ENCODE measurements around the gene TYW5. TPM values are rescaled to one million over a fixed set of nuclear protein-coding genes. Genes with fewer than 3 reads are reported as not detected.

TYW5 gene
- total RNA-seq, 1 experiment from 2014 or later = 7.2 TPM

GRCh38 chr2:199936554-199936953, 18.7 kb downstream of the TYW5 start:
- no peak for DNase-seq
- no peak for TF ChIP-seq CTCF (conservative IDR thresholded peaks at IDR 0.05)
- TF ChIP-seq EZH2 (IDR thresholded peaks at IDR 0.05; ENCODE audit: low read depth) = no peak
- Histone ChIP-seq H3K4me3 (no peak overlapping the region), H3K27ac (no peak overlapping the region), H3K4me1 (replicated peaks; ENCODE audit: insufficient read depth) (0 out of 2 replicates have a peak, but pooled peaks cover 10% of the 10 kb centered on the region), H3K27me3 (ENCODE audit: insufficient read depth, low read depth) (no peaks in the 10 kb centered on the region), H4K20me1 (ENCODE audit: insufficient read depth) (peaks cover 14% of the 10 kb centered on the region; the same call in 1 of the 2 replicates), H3F3A (ENCODE audit: insufficient read depth, low read depth) (peaks cover 11% of the 10 kb centered on the region; the same call in 1 of the 2 replicates), H3K9me3 (ENCODE audit: insufficient read depth, low read depth) (no peaks in the 10 kb centered on the region), H2AFZ (no peak overlapping the region), H3K4me2 (no peak overlapping the region), H3K36me3 (ENCODE audit: low read depth) (peaks cover 24% of the 10 kb centered on the region), H3K79me2 (ENCODE audit: low read depth) (no peaks in the 10 kb centered on the region), H3K9me2 (ENCODE audit: insufficient read depth) (no peaks in the 10 kb centered on the region)
- intact Hi-C loops (cut with micrococcal nuclease; ENCODE audit: unreplicated experiment) = no loop called here
- BruUV-seq (replicated peaks) = no TSS peak
- ChIA-PET POLR2A (ENCODE audit: unreplicated experiment) (no interaction called here), CTCF (no interaction called here)

- H3K27me3 ChIP-seq (ENCODE audit: insufficient read depth, low read depth) = no peaks in the 10 kb centered on the region
- 0 out of 2 replicates have a peak, but pooled peaks cover 5% of the 10 kb centered on the region for H4K20me1 ChIP-seq (ENCODE audit: insufficient read depth)
- no peak overlapping the region for H2AFZ ChIP-seq
- no peak overlapping the region for H3K27ac ChIP-seq
- H3K4me2 ChIP-seq = no peak overlapping the region
- H3K4me1 ChIP-seq (replicated peaks; ENCODE audit: insufficient read depth) = 0 out of 2 replicates have a peak, but pooled peaks cover 10% of the 10 kb centered on the region
- DNase-seq = no peak
- POLR2A ChIA-PET (ENCODE audit: unreplicated experiment) = no interaction called here
- no peak overlapping the region for H3K4me3 ChIP-seq
- TF ChIP-seq EZH2 (IDR thresholded peaks at IDR 0.05; ENCODE audit: low read depth) (no peak), CTCF (conservative IDR thresholded peaks at IDR 0.05) (no peak)
- no peaks in the 10 kb centered on the region for H3K79me2 ChIP-seq (ENCODE audit: low read depth)
- no TSS peak for BruUV-seq (replicated peaks)
- peaks cover 20% of the 10 kb centered on the region for H3K36me3 ChIP-seq (ENCODE audit: low read depth)
- no peaks in the 10 kb centered on the region for H3K9me3 ChIP-seq (ENCODE audit: insufficient read depth, low read depth)
- intact Hi-C loops (cut with micrococcal nuclease; ENCODE audit: unreplicated experiment) = no loop called here
- no peaks in the 10 kb centered on the region for H3K9me2 ChIP-seq (ENCODE audit: insufficient read depth)
- CTCF ChIA-PET = no interaction called here
- peaks cover 11% of the 10 kb centered on the region; the same call in 1 of the 2 replicates for H3F3A ChIP-seq (ENCODE audit: insufficient read depth, low read depth)
Observed at GRCh38 chr2:199933466-199933865, 21.8 kb downstream of the TYW5 start.

- H3F3A ChIP-seq (ENCODE audit: insufficient read depth, low read depth) = peaks cover 17% of the 10 kb centered on the region; the same call in 1 of the 2 replicates
- H3K4me3 ChIP-seq = no peak overlapping the region
- no peak overlapping the region for H2AFZ ChIP-seq
- no peaks in the 10 kb centered on the region for H3K9me2 ChIP-seq (ENCODE audit: insufficient read depth)
- peaks cover 16% of the 10 kb centered on the region for H3K36me3 ChIP-seq (ENCODE audit: low read depth)
- intact Hi-C loops (cut with micrococcal nuclease; ENCODE audit: unreplicated experiment) = no loop called here
- no peak for DNase-seq
- H3K9me3 ChIP-seq (ENCODE audit: insufficient read depth, low read depth) = no peaks in the 10 kb centered on the region
- no peaks in the 10 kb centered on the region for H3K27me3 ChIP-seq (ENCODE audit: insufficient read depth, low read depth)
- no peaks in the 10 kb centered on the region for H3K79me2 ChIP-seq (ENCODE audit: low read depth)
- 0 out of 2 replicates have a peak, but pooled peaks cover 10% of the 10 kb centered on the region for H3K4me1 ChIP-seq (replicated peaks; ENCODE audit: insufficient read depth)
- TSS peak; percentile 14 for BruUV-seq (replicated peaks)
- H4K20me1 ChIP-seq (ENCODE audit: insufficient read depth) = 0 out of 2 replicates have a peak, but pooled peaks cover 5% of the 10 kb centered on the region
- ChIA-PET POLR2A (ENCODE audit: unreplicated experiment) (no interaction called here), CTCF (no interaction called here)
- H3K27ac ChIP-seq = no peak overlapping the region
- H3K4me2 ChIP-seq = no peak overlapping the region
- TF ChIP-seq CTCF (conservative IDR thresholded peaks at IDR 0.05) = no peak
- no peak for TF ChIP-seq EZH2 (IDR thresholded peaks at IDR 0.05; ENCODE audit: low read depth)
Observed at GRCh38 chr2:199932312-199932855, 22.9 kb downstream of the TYW5 start.
